Heart left ventricle (tissue), 16 donors: Measurements from ENCODE around the gene KRTAP3-1. TPM values are rescaled to one million over a fixed set of nuclear protein-coding genes. Genes with fewer than 3 reads are reported as not detected.
"Not testable (repeated sequence)": the region's sequence is repeated elsewhere in the genome, so short reads cannot be mapped to it uniquely, and the experiment has no call there.

Source experiments
- ATAC-seq, 4 donors: fragments of 200-7000 bp; cut with Tn5 transposase; one replicate each; pipeline ENCODE4 v1.9.1; 2020 to 2022; ENCODE audit warnings: moderate library complexity in 4 of 4, mild to moderate bottlenecking in 3 of 4, moderate number of reproducible peaks in 1 of 4
- DNase-seq, 5 donors: peaks; one replicate each; pipeline ENCODE4 v3.0.0-alpha.2; 2020
- H3K27ac ChIP-seq, 12 donors: fragments of 200-600 bp; sonication (generic) in 4 of 12; one replicate each; pipeline versions ENCODE4 v1.5.0 to v1.8.0; 2016 to 2022; ENCODE audit warnings: mild to moderate bottlenecking in 2 of 12
- H3K27me3 ChIP-seq, 9 donors: fragments of 200-600 bp; sonication (generic) in 2 of 9; one replicate each; pipeline versions ENCODE4 v1.5.1 to v1.8.0; 2016 to 2022; ENCODE audit warnings: mild to moderate bottlenecking in 3 of 9
- H3K36me3 ChIP-seq, 9 donors: fragments of 200-600 bp; sonication (generic) in 2 of 9; one replicate each; pipeline versions ENCODE4 v1.5.0 to v1.8.0; 2018 to 2022; ENCODE audit warnings: mild to moderate bottlenecking in 2 of 9
- H3K4me1 ChIP-seq, 12 donors: fragments of 200-600 bp; sonication (generic) in 4 of 12; one replicate each; pipeline versions ENCODE4 v1.5.0 to v1.8.0; 2016 to 2022; ENCODE audit warnings: mild to moderate bottlenecking in 3 of 12
- H3K4me3 ChIP-seq, 12 donors: fragments of 200-600 bp; sonication (generic) in 4 of 12; one replicate each; pipeline versions ENCODE4 v1.5.0 to v1.8.0; 2017 to 2022; ENCODE audit warnings: mild to moderate bottlenecking in 9 of 12, moderate library complexity in 4 of 12
- H3K9me3 ChIP-seq, 12 donors: fragments of 200-600 bp; sonication (generic) in 4 of 12; one replicate each; pipeline versions ENCODE4 v1.5.0 to v1.8.0; 2016 to 2022; ENCODE audit warnings: mild to moderate bottlenecking in 1 of 12
- POLR2A ChIP-seq, 2 donors: fragments of 450-650 bp; IDR thresholded peaks; one replicate each; pipeline ENCODE4 v1.6.1; 2017; ENCODE audit warnings: antibody characterized with exemption in 2 of 2, mild to moderate bottlenecking in 2 of 2, moderate library complexity in 2 of 2
- WGBS, 4 donors: extraction: QIAGEN DNeasy Blood & Tissue Kit in 2 of 4; methylation state at CpG; one replicate each; pipeline versions ENCODE4 v1.1.5 to v1.1.7; 2013 to 2018; 5-methylcytosine and 5-hydroxymethylcytosine counted together
- intact Hi-C, 10 donors: fragments of 100-400 bp; cut with DNase I; formaldehyde crosslinking; loops; one replicate each; pipeline versions ENCODE4 v1.11.1 to v1.14.2; 2022
- long read RNA-seq, 3 donors: library from polyadenylated mRNA; unstranded; transcript quantifications; one replicate each; pipeline ENCODE4 v2.0.0, GENCODE V29; 2020 to 2021
- polyA plus RNA-seq, 2 donors: library from polyadenylated mRNA; stranded (reverse); fragments of 200-250 nt; gene quantifications; one replicate each; pipeline ENCODE4 v1.2.3, GENCODE V29; 2013
- total RNA-seq, 9 donors: library from RNA; depleted of rRNA in 2 of 9; stranded (reverse); fragments of >200 nt in 2 of 9; fragmentation: NEBNext Ultra II Directional in 3 of 9; extraction: Animal tissue kit (Norgen Biotek cat#: 25700) in 3 of 9; gene quantifications; one replicate each; pipeline versions ENCODE4 v1.1.0 to v1.2.4, GENCODE V29; 2016 to 2023
- TF ChIP-seq, protein P1 (sequence below), 12 donors: fragments of 200-600 bp; sonication (generic) in 4 of 12; IDR thresholded peaks; one replicate each; pipeline versions ENCODE4 v1.5.0 to v1.8.0; 2018 to 2022; ENCODE audit warnings: antibody characterized with exemption in 12 of 12, mild to moderate bottlenecking in 5 of 12
- donor health status: ischemic (EF 13 %, LVEDD 7.1; RV severe dilation, severe dysfunction).
- donor health status: healthy with polysubstance abuse.
- donor health status: DM: no; HTN: yes; CAD: no.
- donor health status: DM: no; HTN: no; CAD: no.
- donor health status: ischemic (EF 25% LVEDD 6.9; RV normal size, moderate dysfunction).
- donor health status: ischemic (EF 25% LVEDD 5.7; RV mildly dilated, moderate dysfunction).
- donor health status: healthy.
- donor health status: DM: yes; HTN: yes; CAD: no.
- donor health status: ischemic (EF 35%, LVEDD 5.7; RV mildly dilated, moderate dysfunction).
- donor health status: nonischemic (EF 11% LVEDD 7.7; RV severe dilation, severe dysfunction).
- donor health status: DM: yes; HTN: yes; CAD: no.
- donor health status: PGD.
- donor health status: ischemic (EF 29% LVEDD 5.4; RV normal size, mild dysfunction).
- donor health status: nonischemic (EF 23%, LVEDD 6.1; RV moderate dilation, normal function).

The KRTAP3-1 gene
- total RNA-seq, result not detected
- polyA plus RNA-seq, result not detected
- long read RNA-seq, donor 1, result 0 reads
- long read RNA-seq, donor 2, result 0 reads
- long read RNA-seq, donor 3, result 0 reads

DNA sequence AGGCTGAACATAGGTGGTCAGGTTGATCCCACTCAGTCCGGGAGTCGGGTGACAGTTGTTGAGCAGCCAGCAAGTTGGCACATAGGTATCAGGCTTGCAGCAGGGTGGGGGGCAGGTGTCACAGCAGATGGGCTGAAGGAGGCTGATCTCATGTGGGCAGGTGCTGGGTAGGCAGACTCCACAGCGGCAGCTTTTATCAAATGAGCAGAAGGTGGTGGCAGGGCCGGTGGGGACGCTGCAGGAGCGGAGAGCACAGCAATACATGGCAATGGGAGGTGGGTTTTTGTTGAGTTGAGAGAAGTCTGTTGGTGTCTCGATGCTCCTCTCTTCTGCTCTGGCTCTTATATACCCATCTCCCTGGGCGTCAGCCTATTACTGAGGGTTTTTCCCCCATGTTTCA, at the start of gene KRTAP3-1:
Gene KRTAP3-1, minus strand, starts transcription at position 318 of the 400 bp plus-strand sequence. Its CDS starts 54 bp downstream, at position 264.
- no peak for ATAC-seq
- H3K4me3 ChIP-seq, result no peak within 1 kb of the TSS
- 72 to 80% (median 79%) methylated on average over 8 of the region's 8 CpGs for WGBS, 4 donors
- H3K36me3 ChIP-seq, result no peaks in the 10 kb centered on the region
- no peaks in the 10 kb centered on the region for H3K27me3 ChIP-seq
- no peak within 1 kb of the TSS for H3K27ac ChIP-seq
- H3K9me3 ChIP-seq, result no peaks in the 10 kb centered on the region
- intact Hi-C loops, result no loop called here
- TF ChIP-seq, protein P1, sequence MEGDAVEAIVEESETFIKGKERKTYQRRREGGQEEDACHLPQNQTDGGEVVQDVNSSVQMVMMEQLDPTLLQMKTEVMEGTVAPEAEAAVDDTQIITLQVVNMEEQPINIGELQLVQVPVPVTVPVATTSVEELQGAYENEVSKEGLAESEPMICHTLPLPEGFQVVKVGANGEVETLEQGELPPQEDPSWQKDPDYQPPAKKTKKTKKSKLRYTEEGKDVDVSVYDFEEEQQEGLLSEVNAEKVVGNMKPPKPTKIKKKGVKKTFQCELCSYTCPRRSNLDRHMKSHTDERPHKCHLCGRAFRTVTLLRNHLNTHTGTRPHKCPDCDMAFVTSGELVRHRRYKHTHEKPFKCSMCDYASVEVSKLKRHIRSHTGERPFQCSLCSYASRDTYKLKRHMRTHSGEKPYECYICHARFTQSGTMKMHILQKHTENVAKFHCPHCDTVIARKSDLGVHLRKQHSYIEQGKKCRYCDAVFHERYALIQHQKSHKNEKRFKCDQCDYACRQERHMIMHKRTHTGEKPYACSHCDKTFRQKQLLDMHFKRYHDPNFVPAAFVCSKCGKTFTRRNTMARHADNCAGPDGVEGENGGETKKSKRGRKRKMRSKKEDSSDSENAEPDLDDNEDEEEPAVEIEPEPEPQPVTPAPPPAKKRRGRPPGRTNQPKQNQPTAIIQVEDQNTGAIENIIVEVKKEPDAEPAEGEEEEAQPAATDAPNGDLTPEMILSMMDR (IDR thresholded peaks at IDR 0.05), result no peak
- TF ChIP-seq POLR2A (IDR thresholded peaks at IDR 0.05), result no peak
- DNase-seq, result no peak
- H3K4me1 ChIP-seq, result peaks cover 0 to 6% (median 0%) of the 10 kb centered on the region in 12 donors

GRCh38 chr17:41057547-41057946, 48.6 kb upstream of the KRTAP3-1 start:
- H3K4me1 ChIP-seq, result no peaks in the 10 kb centered on the region
- H3K27me3 ChIP-seq, result peaks cover 0 to 54% (median 27%) of the 10 kb centered on the region in 9 donors
- no peak for TF ChIP-seq POLR2A (IDR thresholded peaks at IDR 0.05)
- TF ChIP-seq, protein P1 (IDR thresholded peaks at IDR 0.05), result no peak
- intact Hi-C loops, result no loop called here
- H3K36me3 ChIP-seq, result no peaks in the 10 kb centered on the region
- 88 to 95% (median 92%) methylated on average over 1 of the region's 1 CpG for WGBS, 4 donors
- peaks cover 0 to 12% (median 2%) of the 10 kb centered on the region in 12 donors for H3K9me3 ChIP-seq
- no peak overlapping the region for H3K4me3 ChIP-seq
- ATAC-seq, result no peak
- DNase-seq, result no peak
- H3K27ac ChIP-seq, result no peak overlapping the region

DNA sequence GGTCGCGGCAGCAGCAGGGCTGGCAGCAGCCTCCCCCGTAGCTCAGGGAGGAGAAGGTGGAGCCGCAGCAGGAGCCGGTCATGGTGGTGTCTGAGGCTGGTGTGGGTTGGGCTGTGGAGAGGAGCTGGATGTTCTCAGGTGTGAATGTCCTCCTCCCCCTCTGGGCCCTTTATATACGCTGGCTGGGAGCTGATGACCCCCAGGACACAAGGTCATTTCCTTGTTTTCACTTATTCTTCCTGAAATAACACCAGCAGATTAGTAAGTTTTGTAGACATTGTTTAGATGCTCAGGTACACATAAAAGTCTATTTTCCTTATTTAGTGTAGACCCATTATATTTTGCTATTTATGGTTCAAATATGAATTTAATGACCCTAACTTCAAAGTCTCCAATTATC, 46.2 kb upstream of the KRTAP3-1 start, which contains the start of gene KRTAP2-2:
Gene KRTAP2-2, minus strand, starts transcription at position 101 of the 400 bp plus-strand sequence. Its CDS starts 19 bp downstream, at position 82.
- Histone ChIP-seq H3K27me3 (peaks cover 0 to 44% (median 22%) of the 10 kb centered on the region in 9 donors), H3K9me3 (peaks cover 0 to 12% (median 2%) of the 10 kb centered on the region in 12 donors)
- 14 to 47% (median 26%) methylated on average over 1 of the region's 6 CpGs for WGBS, 4 donors
- H3K27ac ChIP-seq, ATAC-seq, DNase-seq, H3K4me3 ChIP-seq, intact Hi-C loops, H3K4me1 ChIP-seq, H3K36me3 ChIP-seq: not testable (repeated sequence)

DNA sequence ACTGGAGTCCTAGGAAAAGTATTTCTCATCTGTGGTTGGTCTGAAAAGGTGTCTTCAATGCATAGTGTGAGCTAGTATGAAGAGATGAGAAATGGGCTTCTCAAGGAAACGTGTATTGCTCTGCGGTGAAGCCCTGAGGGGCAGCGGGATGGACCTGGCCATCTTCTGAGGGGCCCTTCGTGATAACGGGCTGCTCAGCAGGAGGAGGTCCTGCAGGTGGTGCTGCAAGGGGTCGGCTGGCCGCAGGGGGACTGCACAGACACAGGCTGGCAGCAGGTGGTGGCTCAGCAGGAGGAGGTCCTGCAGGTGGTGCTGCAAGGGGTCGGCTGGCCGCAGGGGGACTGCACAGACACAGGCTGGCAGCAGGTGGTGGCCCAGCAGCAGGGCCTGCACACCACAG, 45.6 kb upstream of the KRTAP3-1 start:
- ATAC-seq, H3K27ac ChIP-seq, H3K36me3 ChIP-seq, DNase-seq, H3K4me3 ChIP-seq, H3K4me1 ChIP-seq, intact Hi-C loops: not testable (repeated sequence)
- 60 to 73% (median 63%) methylated on average over 7 to 9 of the region's 9 CpGs for WGBS, 4 donors
- Histone ChIP-seq H3K9me3 (peaks cover 0 to 12% (median 2%) of the 10 kb centered on the region in 12 donors), H3K27me3 (peaks cover 0 to 47% (median 20%) of the 10 kb centered on the region in 9 donors)

DNA sequence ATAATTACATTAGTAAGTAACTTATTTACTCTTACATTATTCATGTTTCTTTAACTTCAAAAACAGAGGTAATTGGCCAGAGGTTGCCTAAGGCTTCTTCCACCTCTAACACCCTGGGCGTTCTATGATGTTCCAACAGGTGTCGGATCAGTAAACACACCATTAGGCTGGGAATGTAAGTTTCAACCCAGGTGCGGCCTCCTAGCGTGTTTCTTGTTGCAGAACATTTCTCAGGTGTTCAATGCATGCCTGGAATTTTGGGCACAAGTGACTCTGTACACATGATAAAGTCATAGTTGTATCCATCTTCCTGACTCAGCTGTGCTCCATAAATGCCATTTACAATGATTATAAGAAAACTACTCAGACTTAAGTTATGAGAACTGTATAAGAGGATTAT, 45.1 kb upstream of the KRTAP3-1 start:
- Histone ChIP-seq H3K4me3 (no peak overlapping the region), H3K27ac (no peak overlapping the region), H3K27me3 (peaks cover 0 to 45% (median 17%) of the 10 kb centered on the region in 9 donors), H3K9me3 (peaks cover 0 to 12% (median 2%) of the 10 kb centered on the region in 12 donors), H3K36me3 (no peaks in the 10 kb centered on the region), H3K4me1 (no peaks in the 10 kb centered on the region)
- ATAC-seq, result no peak
- TF ChIP-seq, protein P1 (IDR thresholded peaks at IDR 0.05), result no peak
- TF ChIP-seq POLR2A (IDR thresholded peaks at IDR 0.05), result no peak
- intact Hi-C loops, result no loop called here
- 84 to 90% (median 88%) methylated on average over 4 of the region's 4 CpGs for WGBS, 4 donors
- DNase-seq, result no peak
